A549 (cell line): ENCODE measurements around the gene MPI. TPM values are rescaled to one million over a fixed set of nuclear protein-coding genes. Genes with fewer than 3 reads are reported as not detected.
A peak's percentile ranks its signal among the peaks of the same experiment; 100 is the strongest.

Source experiments
- ATAC-seq, 2 experiments: fragments of 200-7000 bp in 1 of 2; fragments of >200 bp in 1 of 2; cut with Nextera tagmentation in 1 of 2; cut with Tn5 transposase in 1 of 2; 3 replicates each; pipeline versions ENCODE4 v1.8.0 to v1.9.1; 2018 to 2020; ENCODE audit warnings: mild to moderate bottlenecking in 1 of 2, moderate library complexity in 1 of 2
- CTCF ChIA-PET: fragments of 300-600 bp; sonication (Branson Sonifier 250); formaldehyde crosslinking; extraction: SDS; loops from one replicate; lab custom pipeline; 2021; ENCODE audit warnings: antibody characterized with exemption, inconsistent platforms; lab: Yijun Ruan, JAX
- POLR2A ChIA-PET: fragments of 350-600 bp; formaldehyde crosslinking; extraction: SDS; loops from one replicate; lab custom pipeline; 2021; ENCODE audit warnings: antibody characterized with exemption, inconsistent platforms; lab: Yijun Ruan, JAX
- DNase-seq, 2 experiments: peaks; one replicate each; pipeline versions ENCODE4 v3.0.0 to v3.0.0-alpha.2; 2011 to 2016; ENCODE audit warnings: low read depth in 1 of 2, low spot score in 1 of 2
- FAIRE-seq: peaks from 2 replicates; lab custom pipeline; 2011; peaks lifted over from hg19 to GRCh38; lab: Jason Lieb, UNC
- H3K27ac ChIP-seq, 2 experiments: fragments of >200 bp; sonication (Bioruptor Twin); formaldehyde crosslinking; 3 replicates each; pipeline ENCODE4 v1.5.1; 2016 to 2017
- H3K4me1 ChIP-seq: fragments of >200 bp; sonication (Bioruptor Twin); formaldehyde crosslinking; 3 replicates; pipeline ENCODE4 v1.6.1; 2016
- H3K4me2 ChIP-seq: fragments of >200 bp; sonication (Bioruptor Twin); formaldehyde crosslinking; 3 replicates; pipeline ENCODE4 v1.6.1; 2016
- H3K4me3 ChIP-seq: fragments of >200 bp; sonication (Bioruptor Twin); formaldehyde crosslinking; 3 replicates; pipeline ENCODE4 v1.5.1; 2016
- H3K9me3 ChIP-seq: fragments of >200 bp; sonication (Bioruptor Twin); formaldehyde crosslinking; 3 replicates; pipeline ENCODE4 v1.6.1; 2016
- ATOH8 ChIP-seq: fragments of 250-450 bp; sonication (Bioruptor Pico); IDR thresholded peaks from 2 replicates; pipeline ENCODE4 v1.5.0; 2020; ENCODE audit warnings: low read depth, mild to moderate bottlenecking, moderate library complexity
- BCL3 ChIP-seq: fragments of >200 bp; sonication (Bioruptor Twin); formaldehyde crosslinking; IDR thresholded peaks from 3 replicates; pipeline ENCODE4 v1.6.1; 2016
- CEBPB ChIP-seq, 2 experiments: fragments of >200 bp in 1 of 2; sonication (Bioruptor Twin) in 1 of 2; formaldehyde crosslinking in 1 of 2; IDR thresholded peaks; 2 replicates each; pipeline ENCODE4 v1.6.1; 2012 to 2016
- CHD2 ChIP-seq: fragments of 150-350 bp; IDR thresholded peaks from 2 replicates; pipeline ENCODE4 v1.6.1; 2014; ENCODE audit warnings: low read length; ENCODE audit not compliant: partially characterized antibody
- CTCF ChIP-seq: fragments of >200 bp; sonication (Bioruptor Twin); formaldehyde crosslinking; IDR thresholded peaks from 3 replicates; pipeline ENCODE4 v1.5.1; 2016
- EHMT2 ChIP-seq: fragments of 200-600 bp; sonication (generic); IDR thresholded peaks from 2 replicates; pipeline ENCODE4 v1.6.1; 2016; ENCODE audit warnings: antibody characterized with exemption, low read depth, mild to moderate bottlenecking, moderate library complexity
- ELK1 ChIP-seq: fragments of 150-350 bp; IDR thresholded peaks from 2 replicates; pipeline ENCODE4 v1.6.1; 2014; ENCODE audit warnings: low read depth, mild to moderate bottlenecking, low read length
- ESRRA ChIP-seq: fragments of 150-350 bp; IDR thresholded peaks from 2 replicates; pipeline ENCODE4 v1.6.1; 2014; ENCODE audit warnings: mild to moderate bottlenecking, low read length, borderline replicate concordance
- FOSB ChIP-seq: fragments of 250-450 bp; sonication (Bioruptor Pico); IDR thresholded peaks from 2 replicates; pipeline ENCODE4 v1.5.0; 2020; ENCODE audit warnings: mild to moderate bottlenecking, moderate library complexity
- GATA3 ChIP-seq: IDR thresholded peaks from 2 replicates; pipeline ENCODE4 v1.6.1; 2012; ENCODE audit warnings: borderline replicate concordance
- HMGXB4 ChIP-seq: fragments of 250-450 bp; sonication (Bioruptor Pico); IDR thresholded peaks from 2 replicates; pipeline ENCODE4 v1.5.0; 2021; ENCODE audit warnings: mild to moderate bottlenecking, moderate library complexity, borderline replicate concordance
- HOXB5 ChIP-seq: fragments of 250-450 bp; sonication (Bioruptor Pico); IDR thresholded peaks from 2 replicates; pipeline ENCODE4 v1.5.0; 2020; ENCODE audit warnings: mild to moderate bottlenecking, moderate library complexity
- JUN ChIP-seq, 2 experiments: fragments of >200 bp; sonication (Bioruptor Twin); formaldehyde crosslinking; IDR thresholded peaks; 2 replicates in 1 of 2; 3 replicates in 1 of 2; pipeline ENCODE4 v1.6.1; 2016 to 2017
- KDM1A ChIP-seq: fragments of 200-600 bp; sonication (generic); IDR thresholded peaks from 2 replicates; pipeline ENCODE4 v1.6.1; 2016; ENCODE audit warnings: low read depth, mild to moderate bottlenecking
- MAX ChIP-seq: IDR thresholded peaks from 2 replicates; pipeline ENCODE4 v1.6.1; 2012
- MYC ChIP-seq: IDR thresholded peaks from 2 replicates; pipeline ENCODE4 v1.6.1; 2012; ENCODE audit warnings: mild to moderate bottlenecking, inconsistent platforms, low read length, improper control_type of control experiment, borderline replicate concordance
- NFE2L2 ChIP-seq: fragments of 150-350 bp; conservative IDR thresholded peaks from 2 replicates; pipeline ENCODE4 v1.6.1; 2014; ENCODE audit warnings: low read length
- NPAS2 ChIP-seq: fragments of 250-450 bp; sonication (Bioruptor Pico); IDR thresholded peaks from 2 replicates; pipeline ENCODE4 v1.8.0; 2022; ENCODE audit warnings: mild to moderate bottlenecking, moderate library complexity, borderline replicate concordance
- PHF8 ChIP-seq: fragments of 200-600 bp; sonication (generic); IDR thresholded peaks from 2 replicates; pipeline ENCODE4 v1.6.1; 2016; ENCODE audit warnings: low read depth, mild to moderate bottlenecking, antibody characterized with exemption, moderate library complexity, borderline replicate concordance
- POLR2A ChIP-seq: IDR thresholded peaks from 2 replicates; pipeline ENCODE4 v1.6.1; 2012; ENCODE audit warnings: mild to moderate bottlenecking, low read length
- RARB ChIP-seq: fragments of 250-450 bp; sonication (Bioruptor Pico); IDR thresholded peaks from 2 replicates; pipeline ENCODE4 v1.8.0; 2021; ENCODE audit warnings: mild to moderate bottlenecking, moderate library complexity
- SMC3 ChIP-seq: fragments of >200 bp; sonication (Bioruptor Twin); formaldehyde crosslinking; IDR thresholded peaks from 3 replicates; pipeline ENCODE4 v1.6.1; 2018; ENCODE audit warnings: inconsistent platforms
- SREBF2 ChIP-seq: fragments of 450-650 bp; IDR thresholded peaks from 2 replicates; pipeline ENCODE4 v1.6.1; 2014; ENCODE audit warnings: mild to moderate bottlenecking, moderate library complexity
- TP53 ChIP-seq: fragments of 250-450 bp; sonication (Bioruptor Pico); IDR thresholded peaks from 2 replicates; pipeline ENCODE4 v1.5.0; 2021; ENCODE audit warnings: mild to moderate bottlenecking, moderate library complexity
- WGBS: methylation state at CpG from one replicate; pipeline ENCODE4 v1.1.6; 2017; ENCODE audit errors: missing lambda C conversion rate; 5-methylcytosine and 5-hydroxymethylcytosine counted together
- polyA minus RNA-seq: library from RNA; depleted of rRNA, polyadenylated mRNA; stranded (reverse); fragments of >200 nt; gene quantifications from 2 replicates; pipeline ENCODE4 v1.2.3, GENCODE V29; 2011; rRNA and poly(A)+ RNA removed
- polyA plus RNA-seq, 4 experiments: library from polyadenylated mRNA; depleted of rRNA in 3 of 4; stranded (reverse); fragments of >200 nt; fragmentation: RNase III in 1 of 4; extraction: RNeasy Plus Mini Kit Qiagen cat#74134 plus additional on column Dnase treatment in 1 of 4; gene quantifications; 2 replicates in 3 of 4; 3 replicates in 1 of 4; pipeline ENCODE4 v1.2.3, GENCODE V29; 2011 to 2017

The MPI gene
- polyA plus RNA-seq (2011; rRNA removed) (53.7 and 74.4 TPM in 2 replicates), polyA plus RNA-seq (2017; fragmentation: RNase III; extraction: RNeasy Plus Mini Kit Qiagen cat#74134 plus additional on column Dnase treatment) (32.9 to 39.9 TPM (median 39.4 TPM) in 3 replicates), polyA minus RNA-seq (79.0 and 112 TPM in 2 replicates)
- polyA plus RNA-seq (2012; cell fraction: cytosol; rRNA removed): 42.7 and 49.7 TPM in 2 replicates
- polyA plus RNA-seq (2012; cell fraction: nucleus; rRNA removed): 56.1 and 59.5 TPM in 2 replicates

GRCh38 chr15:74889883-74890664 is at the start of gene MPI:
TSS of gene MPI (plus strand) at chr15:74890042. CDS start at chr15:74890074, 32 bp downstream.
- peak within 1 kb of the TSS; percentile 80 for H3K4me2 ChIP-seq
- peaks cover 9% of the 10 kb centered on the region; the same call in 1 of the 3 replicates for H3K4me1 ChIP-seq
- ChIA-PET CTCF (interaction anchor here (1.0 to 9.2 kb wide), 5 partner anchors 11 to 121 kb away, joined by 3 to 92 read pairs (median 3); partner anchors contain the start of gene FAM219B), POLR2A (interaction anchor here (0.5 to 1.8 kb wide), 9 partner anchors 8 to 105 kb away, joined by 3 to 15 read pairs (median 4); partner anchors contain the start of genes COX5A and FAM219B)
- no peaks in the 10 kb centered on the region for H3K9me3 ChIP-seq
- H3K27ac ChIP-seq: peak within 1 kb of the TSS; percentile 78 to 90
- 8% methylated on average over 46 of the region's 47 CpGs for WGBS
- peak; percentile 96 to 99 for ATAC-seq
- TF ChIP-seq BCL3 (peak; percentile 76; the same call in 2 of the 3 replicates), ELK1 (no peak), CHD2 (peak; percentile 4), TP53 (CRISPR knock-in tag) (no peak), MAX (peak; percentile 92), RARB (CRISPR knock-in tag) (no peak), PHF8 (peak; percentile 97; the same call in 1 of the 2 replicates), GATA3 (no peak), ATOH8 (0 out of 2 replicates have a peak, but pooled peaks have one; percentile 4), HOXB5 (CRISPR knock-in tag) (0 out of 2 replicates have a peak, but pooled peaks have one; percentile 67), MYC (no peak; the same call in 1 of the 2 replicates), JUN (IDR thresholded peaks at IDR 0.05) (peak; percentile 23 to 90; a peak in 4 of 5 replicates), SMC3 (no peak; the same call in 2 of the 3 replicates), POLR2A (peak; percentile 99)
- H3K4me3 ChIP-seq: peak within 1 kb of the TSS; percentile 63
- DNase-seq: peak; percentile 80 to 100
- FAIRE-seq: no peak

GRCh38 chr15:74840851-74841775 is 48.7 kb upstream of the MPI start:
- DNase-seq: no peak
- no peak for FAIRE-seq
- 91% methylated on average over 9 of the region's 9 CpGs for WGBS
- Histone ChIP-seq H3K4me1 (peaks cover 13% of the 10 kb centered on the region), H3K27ac (no peak overlapping the region), H3K4me3 (no peak overlapping the region), H3K4me2 (peak overlapping the region; percentile 88; the same call in 2 of the 3 replicates), H3K9me3 (no peaks in the 10 kb centered on the region)
- TF ChIP-seq RARB (CRISPR knock-in tag) (no peak), POLR2A (no peak), GATA3 (no peak), KDM1A (no peak), JUN (IDR thresholded peaks at IDR 0.05) (no peak), EHMT2 (no peak), SMC3 (no peak), FOSB (CRISPR knock-in tag) (no peak), HMGXB4 (no peak), SREBF2 (no peak), ESRRA (no peak), NFE2L2 (no peak), CEBPB (IDR thresholded peaks at IDR 0.05) (no peak), CTCF (no peak), NPAS2 (CRISPR knock-in tag) (no peak)
- ChIA-PET CTCF (interaction anchor here (0.9 to 66.7 kb wide), 5 partner anchors 10 to 61 kb away, joined by 3 to 1908 read pairs (median 3); partner anchors contain the start of genes CPLX3, CSK and LMAN1L), POLR2A (no interaction called here)
- ATAC-seq: no peak
